Neural cell (in vitro differentiated cells): ENCODE data around the gene PCDH15. TPM values are rescaled to one million over a fixed set of nuclear protein-coding genes. Genes with fewer than 3 reads are reported as not detected.

Experiments used
- H2AFZ ChIP-seq: fragments of 200-600, 300-800 bp; sonication (generic), shearing (Covaris generic); 2 replicates; pipeline ENCODE4 v1.6.0; 2014; ENCODE audit warnings: low read depth, mild to moderate bottlenecking, antibody characterized with exemption, low read length, moderate library complexity
- H3F3A ChIP-seq: fragments of 200-600 bp; shearing (Covaris generic); 2 replicates; pipeline ENCODE4 v1.6.1; 2016; ENCODE audit warnings: mild to moderate bottlenecking, moderate library complexity, mixed read lengths, antibody characterized with exemption, low read length; ENCODE audit not compliant: insufficient read depth, poor library complexity, severe bottlenecking
- H3K27ac ChIP-seq: fragments of 200-600, 300-800 bp; sonication (generic), shearing (Covaris generic); 2 replicates; pipeline ENCODE4 v1.5.1; 2014; ENCODE audit warnings: mild to moderate bottlenecking, low read length, moderate library complexity
- H3K27me3 ChIP-seq: fragments of 300-800, 200-600 bp; sonication (generic), shearing (Covaris generic); 2 replicates; pipeline ENCODE4 v1.6.0; 2014; ENCODE audit warnings: mild to moderate bottlenecking, low read depth, low read length, moderate library complexity; ENCODE audit not compliant: insufficient read depth
- H3K36me3 ChIP-seq: fragments of 300-800, 200-600 bp; sonication (generic), shearing (Covaris generic); 2 replicates; pipeline ENCODE4 v1.5.1; 2014; ENCODE audit warnings: mild to moderate bottlenecking, antibody characterized with exemption, low read length, moderate library complexity; ENCODE audit not compliant: insufficient read depth
- H3K4me2 ChIP-seq: fragments of 300-800, 200-600 bp; sonication (generic), shearing (Covaris generic); 2 replicates; pipeline ENCODE4 v1.6.0; 2014; ENCODE audit warnings: mild to moderate bottlenecking, low read length
- H3K4me3 ChIP-seq: fragments of 300-800, 200-600 bp; sonication (generic), shearing (Covaris generic); 2 replicates; pipeline ENCODE4 v1.5.1; 2014; ENCODE audit warnings: mild to moderate bottlenecking, low read length, moderate library complexity
- H3K79me2 ChIP-seq: fragments of 200-600 bp; shearing (Covaris generic); replicated peaks from 2 replicates; pipeline ENCODE4 v1.6.0; 2014; ENCODE audit warnings: mild to moderate bottlenecking, low read length, moderate library complexity; ENCODE audit not compliant: insufficient read depth
- H3K9ac ChIP-seq: fragments of 300-800, 200-600 bp; sonication (generic), shearing (Covaris generic); 2 replicates; pipeline ENCODE4 v1.6.1; 2016; ENCODE audit warnings: mild to moderate bottlenecking, low read length, mixed read lengths
- H3K9me2 ChIP-seq: fragments of 200-600 bp; shearing (Covaris generic); 2 replicates; pipeline ENCODE4 v1.6.1; 2016; ENCODE audit warnings: mild to moderate bottlenecking, low read length, mixed read lengths; ENCODE audit not compliant: insufficient read depth
- H3K9me3 ChIP-seq: fragments of 200-600, 300-800 bp; sonication (generic), shearing (Covaris generic); 2 replicates; pipeline ENCODE4 v1.6.1; 2016; ENCODE audit warnings: mild to moderate bottlenecking, mixed run types, low read length, moderate library complexity, mixed read lengths
- H4K20me1 ChIP-seq: fragments of 200-600 bp; shearing (Covaris generic); 2 replicates; pipeline ENCODE4 v1.6.1; 2016; ENCODE audit warnings: mild to moderate bottlenecking, mixed run types; ENCODE audit not compliant: insufficient read depth
- EP300 ChIP-seq: fragments of 450-650 bp; conservative IDR thresholded peaks from 2 replicates; pipeline ENCODE4 v1.6.1; 2014; ENCODE audit warnings: antibody characterized with exemption, mild to moderate bottlenecking, moderate library complexity; ENCODE audit not compliant: poor library complexity, severe bottlenecking
- EZH2 ChIP-seq: fragments of 200-600, 300-800 bp; shearing (Covaris generic), sonication (generic); IDR thresholded peaks from 2 replicates; pipeline ENCODE4 v1.6.1; 2014; ENCODE audit warnings: antibody characterized with exemption, low read length, borderline replicate concordance, mild to moderate bottlenecking; ENCODE audit not compliant: insufficient read depth, poor library complexity, severe bottlenecking
- MXI1 ChIP-seq: fragments of 450-650 bp; conservative IDR thresholded peaks from 2 replicates; pipeline ENCODE4 v1.6.1; 2014; ENCODE audit warnings: antibody characterized with exemption, mild to moderate bottlenecking; ENCODE audit not compliant: poor library complexity, severe bottlenecking
- POLR2AphosphoS5 ChIP-seq: IDR thresholded peaks from 2 replicates; pipeline ENCODE4 v1.6.1; 2012
- RAD21 ChIP-seq: fragments of 450-650 bp; conservative IDR thresholded peaks from 2 replicates; pipeline ENCODE4 v1.6.1; 2014; ENCODE audit warnings: antibody characterized with exemption, mild to moderate bottlenecking, moderate library complexity
- SMC3 ChIP-seq: fragments of 450-650 bp; conservative IDR thresholded peaks from 2 replicates; pipeline ENCODE4 v1.6.1; 2014; ENCODE audit warnings: antibody characterized with exemption, mild to moderate bottlenecking, moderate library complexity; ENCODE audit not compliant: poor library complexity
- TAF1 ChIP-seq: IDR thresholded peaks from 2 replicates; pipeline ENCODE4 v1.6.1; 2012; ENCODE audit warnings: low read depth
- polyA plus RNA-seq: library from polyadenylated mRNA; depleted of rRNA; stranded (reverse); fragments of >200 nt; gene quantifications from 2 replicates; pipeline ENCODE4 v1.2.3, GENCODE V29; 2014
- TF ChIP-seq, protein P1 (sequence below): IDR thresholded peaks from 2 replicates; pipeline ENCODE4 v1.6.1; 2012; ENCODE audit warnings: borderline replicate concordance
- TF ChIP-seq, protein P2 (sequence below): fragments of 450-650 bp; IDR thresholded peaks from 2 replicates; pipeline ENCODE4 v1.5.1; 2014; ENCODE audit warnings: antibody characterized with exemption, mild to moderate bottlenecking, moderate library complexity; ENCODE audit not compliant: poor library complexity, severe bottlenecking

PCDH15 gene
- polyA plus RNA-seq, 1 donor from 2014 or later = 1.2 TPM

DNA sequence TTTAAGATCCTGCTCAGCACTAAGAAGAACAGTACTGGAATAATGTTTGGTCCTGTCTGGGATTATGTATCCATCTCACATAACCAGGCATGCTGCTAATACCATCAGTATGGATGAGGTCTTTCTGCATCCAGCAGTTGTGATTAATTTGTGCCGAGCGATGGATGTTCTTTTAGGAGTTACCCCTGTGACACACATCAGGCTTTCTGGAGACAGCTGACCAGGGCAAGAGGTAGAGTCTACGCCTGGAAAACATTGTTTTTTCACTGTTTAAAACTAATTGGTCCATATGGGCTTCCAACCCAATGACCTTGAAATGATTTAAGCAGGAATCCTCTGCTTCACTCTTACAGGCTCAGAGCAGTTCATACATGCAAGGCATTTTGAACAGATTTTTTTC, 603.0 kb downstream of the PCDH15 start:
- no peaks in the 10 kb centered on the region for H3K9me2 ChIP-seq
- no peak overlapping the region for H2AFZ ChIP-seq
- no peaks in the 10 kb centered on the region for H3K79me2 ChIP-seq
- TF ChIP-seq, protein P1, sequence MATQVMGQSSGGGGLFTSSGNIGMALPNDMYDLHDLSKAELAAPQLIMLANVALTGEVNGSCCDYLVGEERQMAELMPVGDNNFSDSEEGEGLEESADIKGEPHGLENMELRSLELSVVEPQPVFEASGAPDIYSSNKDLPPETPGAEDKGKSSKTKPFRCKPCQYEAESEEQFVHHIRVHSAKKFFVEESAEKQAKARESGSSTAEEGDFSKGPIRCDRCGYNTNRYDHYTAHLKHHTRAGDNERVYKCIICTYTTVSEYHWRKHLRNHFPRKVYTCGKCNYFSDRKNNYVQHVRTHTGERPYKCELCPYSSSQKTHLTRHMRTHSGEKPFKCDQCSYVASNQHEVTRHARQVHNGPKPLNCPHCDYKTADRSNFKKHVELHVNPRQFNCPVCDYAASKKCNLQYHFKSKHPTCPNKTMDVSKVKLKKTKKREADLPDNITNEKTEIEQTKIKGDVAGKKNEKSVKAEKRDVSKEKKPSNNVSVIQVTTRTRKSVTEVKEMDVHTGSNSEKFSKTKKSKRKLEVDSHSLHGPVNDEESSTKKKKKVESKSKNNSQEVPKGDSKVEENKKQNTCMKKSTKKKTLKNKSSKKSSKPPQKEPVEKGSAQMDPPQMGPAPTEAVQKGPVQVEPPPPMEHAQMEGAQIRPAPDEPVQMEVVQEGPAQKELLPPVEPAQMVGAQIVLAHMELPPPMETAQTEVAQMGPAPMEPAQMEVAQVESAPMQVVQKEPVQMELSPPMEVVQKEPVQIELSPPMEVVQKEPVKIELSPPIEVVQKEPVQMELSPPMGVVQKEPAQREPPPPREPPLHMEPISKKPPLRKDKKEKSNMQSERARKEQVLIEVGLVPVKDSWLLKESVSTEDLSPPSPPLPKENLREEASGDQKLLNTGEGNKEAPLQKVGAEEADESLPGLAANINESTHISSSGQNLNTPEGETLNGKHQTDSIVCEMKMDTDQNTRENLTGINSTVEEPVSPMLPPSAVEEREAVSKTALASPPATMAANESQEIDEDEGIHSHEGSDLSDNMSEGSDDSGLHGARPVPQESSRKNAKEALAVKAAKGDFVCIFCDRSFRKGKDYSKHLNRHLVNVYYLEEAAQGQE = no peak
- TF ChIP-seq POLR2AphosphoS5 = no peak
- H3K4me2 ChIP-seq = no peak overlapping the region
- H3K4me3 ChIP-seq = no peak overlapping the region
- H4K20me1 ChIP-seq = no peaks in the 10 kb centered on the region
- no peak overlapping the region for H3K9ac ChIP-seq
- no peaks in the 10 kb centered on the region for H3K36me3 ChIP-seq
- no peaks in the 10 kb centered on the region for H3K27me3 ChIP-seq
- H3K9me3 ChIP-seq = no peaks in the 10 kb centered on the region
- no peak overlapping the region for H3K27ac ChIP-seq
- H3F3A ChIP-seq = no peaks in the 10 kb centered on the region

DNA sequence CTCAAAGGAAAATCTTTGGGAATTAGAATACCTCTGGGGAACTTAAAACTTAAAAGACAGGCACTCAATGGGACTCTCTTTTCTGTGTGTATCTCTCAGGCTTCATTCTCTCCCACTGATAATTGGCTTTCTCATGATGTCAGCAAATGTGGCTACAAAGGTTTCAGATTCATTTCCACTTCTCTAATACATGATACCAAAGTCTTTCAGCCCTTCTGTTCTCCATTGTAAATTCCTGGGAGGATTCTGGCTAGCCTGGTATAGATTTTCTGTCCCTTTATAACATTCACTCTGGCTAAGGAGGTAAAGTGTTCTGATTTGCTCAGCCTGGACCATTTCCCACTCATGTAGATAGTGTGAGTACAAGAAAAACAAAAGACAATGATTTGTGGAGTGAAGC, 606.2 kb downstream of the PCDH15 start:
- Histone ChIP-seq H4K20me1 (no peaks in the 10 kb centered on the region), H3K4me3 (no peak overlapping the region), H3K4me2 (no peak overlapping the region), H3K9ac (no peak overlapping the region), H2AFZ (no peak overlapping the region), H3F3A (no peaks in the 10 kb centered on the region), H3K36me3 (no peaks in the 10 kb centered on the region), H3K9me2 (no peaks in the 10 kb centered on the region), H3K79me2 (no peaks in the 10 kb centered on the region), H3K9me3 (no peaks in the 10 kb centered on the region), H3K27me3 (no peaks in the 10 kb centered on the region), H3K27ac (no peak overlapping the region)
- no peak for TF ChIP-seq EZH2
- TF ChIP-seq MXI1 = no peak
- TF ChIP-seq RAD21 = no peak
- TF ChIP-seq EP300 = no peak
- TF ChIP-seq SMC3 = no peak
- TF ChIP-seq, protein P1 = no peak
- TF ChIP-seq TAF1 = no peak
- TF ChIP-seq, protein P2, sequence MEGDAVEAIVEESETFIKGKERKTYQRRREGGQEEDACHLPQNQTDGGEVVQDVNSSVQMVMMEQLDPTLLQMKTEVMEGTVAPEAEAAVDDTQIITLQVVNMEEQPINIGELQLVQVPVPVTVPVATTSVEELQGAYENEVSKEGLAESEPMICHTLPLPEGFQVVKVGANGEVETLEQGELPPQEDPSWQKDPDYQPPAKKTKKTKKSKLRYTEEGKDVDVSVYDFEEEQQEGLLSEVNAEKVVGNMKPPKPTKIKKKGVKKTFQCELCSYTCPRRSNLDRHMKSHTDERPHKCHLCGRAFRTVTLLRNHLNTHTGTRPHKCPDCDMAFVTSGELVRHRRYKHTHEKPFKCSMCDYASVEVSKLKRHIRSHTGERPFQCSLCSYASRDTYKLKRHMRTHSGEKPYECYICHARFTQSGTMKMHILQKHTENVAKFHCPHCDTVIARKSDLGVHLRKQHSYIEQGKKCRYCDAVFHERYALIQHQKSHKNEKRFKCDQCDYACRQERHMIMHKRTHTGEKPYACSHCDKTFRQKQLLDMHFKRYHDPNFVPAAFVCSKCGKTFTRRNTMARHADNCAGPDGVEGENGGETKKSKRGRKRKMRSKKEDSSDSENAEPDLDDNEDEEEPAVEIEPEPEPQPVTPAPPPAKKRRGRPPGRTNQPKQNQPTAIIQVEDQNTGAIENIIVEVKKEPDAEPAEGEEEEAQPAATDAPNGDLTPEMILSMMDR = no peak
- TF ChIP-seq POLR2AphosphoS5 = no peak
